Measurements from ENCODE around the gene ERF. TPM values are rescaled to one million over a fixed set of nuclear protein-coding genes. Genes with fewer than 3 reads are reported as not detected.

The ERF gene
- total and polyA plus RNA-seq, 2 of the 4 experiments (the other 2 are of a cell fraction), result 5.2 to 32.4 TPM

GRCh38 chr19:42297039-42297438 lies 42.1 kb upstream of the ERF start:
- Histone ChIP-seq H2AK9ac (replicated peaks; ENCODE audit: low read depth, low read length, poor library complexity) (no peak overlapping the region), H3K23ac (ENCODE audit: low read depth, low read length) (no peak overlapping the region), H3K79me1 (ENCODE audit: low read depth in 1 of 2, low read length in 2 of 2) (peaks cover 3 to 21% of the 10 kb centered on the region in 2 experiments; a peak in 2 of 4 replicates), H3K18ac (ENCODE audit: low read depth, low read length) (no peak overlapping the region), H4K8ac (ENCODE audit: low read depth in 2 of 2, low read length in 2 of 2) (no peak overlapping the region), H3K36me3 (ENCODE audit: control insufficient read depth, insufficient read depth, low read length) (peaks cover 38% of the 10 kb centered on the region), H3K4me3 (ENCODE audit: insufficient read depth, low read depth, low read length) (no peak overlapping the region), H2AFZ (replicated peaks; ENCODE audit: low read length, poor library complexity) (no peak overlapping the region), H2BK5ac (ENCODE audit: low read depth, low read length, poor library complexity, severe bottlenecking) (no peak overlapping the region), H4K91ac (ENCODE audit: insufficient read depth, low read depth, low read length) (no peak overlapping the region), H3K27me3 (ENCODE audit: control insufficient read depth, insufficient read depth, low read length) (no peaks in the 10 kb centered on the region), H3K27ac (ENCODE audit: insufficient read depth, low read length) (no peak overlapping the region), H3K14ac (replicated peaks; ENCODE audit: low read depth, low read length) (no peak overlapping the region), H3K9me1 (ENCODE audit: insufficient read depth, low read length) (peaks cover 3% of the 10 kb centered on the region; the same call in 1 of the 2 replicates), H3K4ac (ENCODE audit: low read depth, low read length) (no peak overlapping the region), H3K9me3 (ENCODE audit: control insufficient read depth, insufficient read depth, low read length) (no peaks in the 10 kb centered on the region), H2AK5ac (ENCODE audit: low read depth, low read length) (no peak overlapping the region), H4K5ac (ENCODE audit: low read depth, low read length) (no peak overlapping the region), H4K20me1 (ENCODE audit: insufficient read depth, low read length) (peaks cover 10% of the 10 kb centered on the region), H2BK120ac (ENCODE audit: low read depth, low read length) (no peak overlapping the region), H3K56ac (ENCODE audit: extremely low read depth, insufficient read depth, low read length) (no peak overlapping the region), H3K4me1 (ENCODE audit: control insufficient read depth, insufficient read depth, low read length) (no peaks in the 10 kb centered on the region), H2BK15ac (ENCODE audit: low read depth, low read length) (no peak overlapping the region), H3K9ac (ENCODE audit: low read depth, low read length) (no peak overlapping the region), H3K4me2 (ENCODE audit: low read depth, low read length) (no peak overlapping the region), H2BK20ac (ENCODE audit: low read depth, low read length) (no peak overlapping the region)
- intact Hi-C loops (cut with micrococcal nuclease) (loop anchor here (5.0 kb wide), 1 partner anchor 165 kb away; the partner anchor contains the start of gene POU2F2), dilution Hi-C loops (cut with HindIII; ENCODE audit: low sequenced_read_pairs, unreplicated experiment) (no loop called here), in situ Hi-C loops (cut with MboI; ENCODE audit: low sequenced_read_pairs) (no loop called here)
- whole genome bisulfite sequencing, 2 experiments (ENCODE audit: extremely low coverage in 2 of 2, insufficient read length in 1 of 2), result 100% methylated on average over 5 of the region's 15 CpGs; no CpG with 5 or more reads in 1 of the 2 experiments
- ATAC-seq (ENCODE audit: low read depth) (no peak), DNase-seq (no peak)
- no peak for TF ChIP-seq NFE2L2 (IDR thresholded peaks at IDR 0.05; ENCODE audit: low read depth, low read length)
- TF ChIP-seq CEBPB (IDR thresholded peaks at IDR 0.05; ENCODE audit: low read depth, low read length), result no peak
- no peak for TF ChIP-seq RCOR1 (IDR thresholded peaks at IDR 0.05; ENCODE audit: insufficient replicate concordance, low read length)
- no peak for TF ChIP-seq CHD1 (IDR thresholded peaks at IDR 0.05; ENCODE audit: low read depth, low read length)
- no peak for TF ChIP-seq RFX5 (IDR thresholded peaks at IDR 0.05; ENCODE audit: low read depth, low read length)
- TF ChIP-seq MAZ (IDR thresholded peaks at IDR 0.05; ENCODE audit: borderline replicate concordance, low read depth, low read length), result no peak
- TF ChIP-seq, protein P1, sequence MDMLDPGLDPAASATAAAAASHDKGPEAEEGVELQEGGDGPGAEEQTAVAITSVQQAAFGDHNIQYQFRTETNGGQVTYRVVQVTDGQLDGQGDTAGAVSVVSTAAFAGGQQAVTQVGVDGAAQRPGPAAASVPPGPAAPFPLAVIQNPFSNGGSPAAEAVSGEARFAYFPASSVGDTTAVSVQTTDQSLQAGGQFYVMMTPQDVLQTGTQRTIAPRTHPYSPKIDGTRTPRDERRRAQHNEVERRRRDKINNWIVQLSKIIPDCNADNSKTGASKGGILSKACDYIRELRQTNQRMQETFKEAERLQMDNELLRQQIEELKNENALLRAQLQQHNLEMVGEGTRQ (IDR thresholded peaks at IDR 0.05; ENCODE audit: low read depth, low read length), result no peak
- TF ChIP-seq MAFK (IDR thresholded peaks at IDR 0.05; ENCODE audit: low read depth, low read length), result no peak
- POLR2A ChIA-PET (ENCODE audit: unreplicated experiment), result interaction anchor here (0.9 kb wide), 1 partner anchor 51 kb away, joined by 3 read pairs; no protein-coding TSS in a partner anchor
- no TSS peak for BruUV-seq (replicated peaks)
- CTCF ChIA-PET, result interaction anchor here (1.0 to 1.1 kb wide), 2 partner anchors 17 to 50 kb away, joined by 3 to 4 read pairs; no protein-coding TSS in a partner anchor
